NCI-H460 (cell line): ENCODE results near the gene RFC1. TPM values are rescaled to one million over a fixed set of nuclear protein-coding genes. Genes with fewer than 3 reads are reported as not detected.
"Not testable (repeated sequence)": the region's sequence is repeated elsewhere in the genome, so short reads cannot be mapped to it uniquely, and the experiment has no call there.

Source experiments
- DNase-seq: peaks from one replicate; pipeline ENCODE4 v3.0.0-alpha.2; 2016; ENCODE audit warnings: low read depth; ENCODE audit errors: extremely low read depth
- total RNA-seq: library from RNA; depleted of rRNA; stranded (reverse); fragments of >200 nt; shearing (Covaris generic); gene quantifications from 2 replicates; pipeline ENCODE4 v1.2.3, GENCODE V29; 2014

The RFC1 gene
- total RNA-seq, 1 experiment from 2014 or later: 51.8 TPM

- peak; percentile 61 for DNase-seq
Measured at GRCh38 chr4:39353478-39354253, 12.5 kb downstream of the RFC1 start.

- DNase-seq: not testable (repeated sequence)
Measured at GRCh38 chr4:39353149-39353477, 13.0 kb downstream of the RFC1 start.

GRCh38 chr4:39349326-39349725, 16.8 kb downstream of the RFC1 start:
- no peak for DNase-seq

- DNase-seq: no peak
Measured at GRCh38 chr4:39348371-39349315, 17.5 kb downstream of the RFC1 start.

GRCh38 chr4:39346856-39347519, 19.2 kb downstream of the RFC1 start:
- DNase-seq: no peak

- no peak for DNase-seq
Measured at GRCh38 chr4:39342731-39343130, 23.4 kb downstream of the RFC1 start.

GRCh38 chr4:39341075-39341725, 25.0 kb downstream of the RFC1 start:
- no peak for DNase-seq

GRCh38 chr4:39339968-39340367, 26.2 kb downstream of the RFC1 start:
- no peak for DNase-seq

- DNase-seq: no peak
Measured at GRCh38 chr4:39337841-39338240, 28.3 kb downstream of the RFC1 start.

- DNase-seq: no peak
Measured at GRCh38 chr4:39335566-39335965, 30.6 kb downstream of the RFC1 start.

GRCh38 chr4:39331191-39331590, 35.0 kb downstream of the RFC1 start:
- DNase-seq: no peak

GRCh38 chr4:39330353-39330752, 35.8 kb downstream of the RFC1 start:
- no peak for DNase-seq

- no peak for DNase-seq
Measured at GRCh38 chr4:39326468-39326977, 39.6 kb downstream of the RFC1 start.

GRCh38 chr4:39324897-39325613, 41.1 kb downstream of the RFC1 start:
- DNase-seq: no peak

GRCh38 chr4:39324446-39324845, 41.7 kb downstream of the RFC1 start:
- no peak for DNase-seq

- DNase-seq: no peak
Measured at GRCh38 chr4:39323821-39324220, 42.3 kb downstream of the RFC1 start.

- no peak for DNase-seq
Measured at GRCh38 chr4:39320381-39321115, 45.6 kb downstream of the RFC1 start.

GRCh38 chr4:39319676-39320075, 46.5 kb downstream of the RFC1 start:
- DNase-seq: peak; percentile 37

GRCh38 chr4:39312816-39313215, 53.3 kb downstream of the RFC1 start:
- DNase-seq: no peak
